Middle frontal gyrus (tissue), 1 donor: ENCODE results near the gene DHH.
"Not testable (repeated sequence)": the region's sequence is repeated elsewhere in the genome, so short reads cannot be mapped to it uniquely, and the experiment has no call there.

Experiments used
- DNase-seq: peaks from one replicate; pipeline ENCODE4 v3.0.0-alpha.2; 2015; ENCODE audit warnings: low spot score; ENCODE audit errors: extremely low spot score

Gene DHH

DNA sequence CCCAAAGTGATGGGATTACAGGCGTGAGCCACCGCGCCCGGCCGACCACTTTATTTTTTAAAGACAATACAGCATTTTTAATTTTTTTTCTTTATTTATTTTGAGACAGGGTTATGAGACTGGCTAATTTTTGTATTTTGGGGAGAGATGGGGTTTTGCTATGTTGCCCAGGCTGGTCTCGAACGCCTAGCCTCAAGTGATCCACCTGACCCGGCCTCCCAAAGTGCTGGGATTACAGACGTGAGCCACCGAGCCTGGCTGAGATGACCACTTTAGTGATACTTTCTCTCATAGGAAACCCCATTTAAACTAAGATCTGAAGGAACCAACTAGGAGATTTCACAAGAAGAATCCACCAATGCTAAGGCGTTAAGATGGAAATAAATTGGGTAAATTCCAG lies 23.6 kb downstream of the DHH start:
- DNase-seq: no peak

DNA sequence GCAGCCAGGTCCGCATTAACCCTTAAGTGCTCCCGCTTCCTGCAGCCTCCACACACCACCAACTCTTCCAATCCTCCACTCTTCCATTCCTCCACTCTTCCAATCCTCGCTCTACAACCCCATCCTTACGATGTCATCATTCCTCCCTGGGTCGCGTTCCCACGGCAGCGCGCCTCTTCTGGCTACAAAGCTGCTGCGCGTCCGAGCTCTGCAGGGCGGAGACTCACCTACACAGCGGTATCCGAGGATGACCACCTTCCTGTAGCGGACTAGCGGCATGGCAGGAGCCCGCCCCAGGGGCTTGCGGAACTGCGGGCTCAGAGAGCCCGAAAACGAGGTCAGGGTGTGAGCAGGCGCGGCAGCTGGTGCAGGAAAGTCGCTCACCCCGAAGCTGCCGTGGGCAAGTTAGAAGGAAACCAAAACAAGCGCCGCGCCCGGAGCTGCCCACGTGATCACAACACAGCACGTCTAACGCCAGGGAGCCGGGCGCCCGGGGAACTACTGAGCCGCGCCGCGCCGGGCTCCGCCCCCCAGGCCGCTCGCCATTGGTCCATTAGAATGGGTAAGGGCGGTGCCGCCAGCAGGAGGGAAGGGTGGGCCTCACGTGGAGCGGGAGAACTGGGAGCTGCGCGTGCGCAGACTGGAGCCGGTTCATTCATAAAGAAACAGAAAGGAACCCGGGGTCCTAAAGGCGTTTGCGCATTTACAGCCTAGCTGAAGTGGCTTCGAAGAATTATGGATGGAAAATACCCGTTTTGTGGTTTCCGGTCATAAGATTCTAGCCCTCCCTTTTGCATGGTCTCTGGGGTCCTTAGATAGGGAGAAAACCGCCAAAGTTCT lies 24.9 kb downstream of the DHH start, which contains the start of gene RHEBL1:
TSS of gene RHEBL1 (minus strand) at position 473 of the 840 bp plus-strand sequence. CDS start at position 279, 194 bp downstream.
- peak; percentile 93 for DNase-seq

GRCh38 chr12:49068879-49069506 lies 25.6 kb downstream of the DHH start:
- DNase-seq: no peak

- DNase-seq: no peak
Observed at GRCh38 chr12:49066120-49066519, 28.5 kb downstream of the DHH start.

GRCh38 chr12:49064767-49065152 lies 29.8 kb downstream of the DHH start:
- no peak for DNase-seq

GRCh38 chr12:49061916-49062315 lies 32.7 kb downstream of the DHH start:
- not testable (repeated sequence) for DNase-seq

- DNase-seq: no peak
Observed at GRCh38 chr12:49061157-49061650, 33.4 kb downstream of the DHH start.

DNA sequence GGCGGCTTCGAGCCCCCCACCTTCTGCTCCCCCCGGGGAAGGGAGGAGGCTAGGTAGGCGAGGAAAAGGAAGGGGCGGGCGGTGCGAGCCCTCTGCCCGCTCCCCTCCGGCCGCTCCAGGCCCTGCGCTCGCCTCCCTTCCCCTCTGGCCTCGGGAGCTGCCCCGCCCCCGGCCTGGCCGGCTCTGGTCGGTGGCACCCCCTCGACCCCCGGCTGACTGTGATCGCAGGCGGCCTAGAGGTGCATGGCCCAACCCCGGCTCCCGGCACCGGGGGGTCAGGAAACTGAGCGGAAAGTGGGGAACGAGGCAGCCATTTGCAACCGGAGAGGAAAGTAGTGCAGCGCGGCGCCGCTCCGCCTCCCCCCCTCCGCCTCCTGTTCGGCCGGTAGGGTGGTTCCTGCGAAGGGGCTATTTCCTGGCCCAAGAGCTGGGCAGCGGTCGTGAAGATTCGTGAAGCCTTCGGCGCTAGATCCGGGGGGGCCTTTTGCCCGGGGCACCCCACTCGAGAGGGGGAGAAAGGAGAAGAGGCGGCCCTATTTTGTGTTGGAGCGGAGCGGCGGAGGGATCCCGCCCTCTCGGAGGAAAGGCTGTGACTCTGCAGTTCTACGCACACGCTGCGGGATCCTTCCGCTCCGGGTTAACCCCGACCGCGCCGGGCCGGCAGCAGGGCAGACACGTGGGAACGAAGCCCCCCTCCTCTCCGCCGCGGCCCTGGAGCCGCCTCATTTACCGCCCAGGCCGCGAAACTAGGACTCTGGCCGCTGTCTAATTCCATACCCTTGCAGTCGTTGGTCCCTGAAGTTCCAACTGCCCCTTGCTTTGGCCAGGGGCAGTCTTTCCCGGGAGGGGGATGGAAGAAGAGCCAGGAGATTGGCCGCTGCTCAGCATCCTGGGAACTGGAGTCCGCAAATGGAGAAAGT lies 34.1 kb downstream of the DHH start, which contains the start of gene KMT2D:
TSS of gene KMT2D (minus strand) at position 558 of the 920 bp plus-strand sequence. CDS start 5,470 bp downstream, outside the sequence.
- DNase-seq: peak; percentile 84

GRCh38 chr12:49059299-49060171 lies 35.1 kb downstream of the DHH start:
- DNase-seq: no peak

DNA sequence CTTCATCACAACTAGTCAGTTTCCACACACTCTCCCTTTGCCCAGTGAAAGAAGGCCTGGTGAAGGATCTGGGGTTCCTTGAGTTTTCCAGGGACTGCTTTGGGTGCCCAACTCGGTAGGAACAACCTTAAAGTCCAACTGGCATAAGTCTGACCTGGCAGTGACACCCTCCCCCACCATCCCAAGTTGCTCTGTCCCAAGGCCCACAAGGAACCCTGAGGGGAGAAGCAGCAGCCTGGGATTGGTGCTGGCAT lies 35.6 kb downstream of the DHH start:
- DNase-seq: no peak

GRCh38 chr12:49058366-49059044 lies 36.1 kb downstream of the DHH start:
- DNase-seq: no peak

GRCh38 chr12:49057888-49058287 lies 36.7 kb downstream of the DHH start:
- no peak for DNase-seq

DNA sequence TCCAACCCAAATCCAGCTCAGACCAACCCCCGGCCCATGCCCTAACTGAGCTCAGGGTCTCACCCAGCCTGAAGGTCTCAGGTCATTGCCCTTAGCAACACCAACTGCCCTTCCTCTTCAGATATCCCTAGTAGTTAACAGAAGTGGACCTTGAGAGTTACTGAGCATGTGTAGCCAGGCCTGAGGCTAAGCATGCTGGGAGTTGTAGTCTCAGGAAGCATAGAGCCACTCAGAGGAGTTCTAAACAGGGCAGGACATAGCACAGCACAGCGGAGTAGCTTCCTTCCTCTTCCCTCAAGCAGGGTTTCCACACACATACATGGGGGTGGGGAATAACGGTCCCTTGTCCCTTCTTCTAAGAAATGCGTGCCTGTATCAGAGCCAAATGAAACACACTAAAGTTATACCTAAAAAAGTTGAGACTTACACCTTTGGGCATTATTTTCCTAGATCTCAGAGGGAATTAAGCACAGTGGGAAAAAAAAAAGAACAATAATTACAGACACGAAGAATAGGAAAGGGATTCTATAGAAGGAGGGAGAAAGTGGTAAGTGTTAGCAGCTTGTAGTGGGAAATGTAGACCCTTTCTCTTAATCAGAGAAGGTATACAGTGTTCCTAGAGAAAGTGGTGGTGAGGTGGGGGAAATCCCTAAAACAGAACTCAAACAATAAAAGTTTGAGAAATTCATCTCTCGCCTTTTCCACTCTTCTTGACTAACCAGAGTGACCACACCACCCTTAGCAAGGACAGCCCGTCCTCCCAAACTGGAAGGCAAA lies 38.4 kb downstream of the DHH start:
- no peak for DNase-seq

GRCh38 chr12:49055092-49055491 lies 39.5 kb downstream of the DHH start:
- no peak for DNase-seq

- no peak for DNase-seq
Observed at GRCh38 chr12:49054524-49054923, 40.1 kb downstream of the DHH start.

GRCh38 chr12:49054096-49054495 lies 40.5 kb downstream of the DHH start:
- DNase-seq: no peak

GRCh38 chr12:49052451-49053208 lies 42.0 kb downstream of the DHH start:
- no peak for DNase-seq

DNA sequence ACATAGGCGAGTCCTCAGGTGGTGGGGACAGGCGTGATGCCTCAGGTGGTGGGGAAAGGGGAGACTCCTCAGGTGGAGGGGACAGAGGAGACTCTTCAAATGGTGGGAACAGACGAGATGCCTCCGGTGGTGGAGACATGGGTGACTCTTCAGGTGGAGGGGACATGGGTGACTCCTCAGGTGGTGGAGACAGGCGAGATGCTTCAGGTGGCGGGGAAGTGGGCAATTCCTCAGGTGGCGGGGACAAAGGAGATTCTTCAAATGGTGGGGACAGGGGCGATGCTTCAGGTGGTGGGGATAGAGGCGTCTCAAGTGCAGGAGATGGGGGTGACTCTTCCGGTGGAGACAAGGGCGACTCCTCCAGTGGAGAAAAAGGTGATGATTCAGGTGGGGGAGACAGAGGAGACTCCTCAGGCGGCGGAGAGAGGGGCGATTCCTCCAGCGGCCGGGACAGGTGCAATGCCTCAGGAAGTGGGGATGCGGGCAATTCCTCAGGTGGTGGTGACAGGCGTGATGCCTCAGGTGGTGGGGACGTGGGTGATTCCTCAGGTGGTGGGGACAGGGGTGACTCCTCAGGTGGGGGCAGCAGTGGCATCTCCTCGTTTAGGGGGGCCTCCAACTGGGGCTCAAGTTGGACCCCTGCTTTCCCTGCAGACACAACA lies 42.7 kb downstream of the DHH start:
- DNase-seq: no peak
